ENCODE measurements around the gene PKNOX1.
"Not testable (repeated sequence)": the region's sequence is repeated elsewhere in the genome, so short reads cannot be mapped to it uniquely, and the experiment has no call there.

DNA sequence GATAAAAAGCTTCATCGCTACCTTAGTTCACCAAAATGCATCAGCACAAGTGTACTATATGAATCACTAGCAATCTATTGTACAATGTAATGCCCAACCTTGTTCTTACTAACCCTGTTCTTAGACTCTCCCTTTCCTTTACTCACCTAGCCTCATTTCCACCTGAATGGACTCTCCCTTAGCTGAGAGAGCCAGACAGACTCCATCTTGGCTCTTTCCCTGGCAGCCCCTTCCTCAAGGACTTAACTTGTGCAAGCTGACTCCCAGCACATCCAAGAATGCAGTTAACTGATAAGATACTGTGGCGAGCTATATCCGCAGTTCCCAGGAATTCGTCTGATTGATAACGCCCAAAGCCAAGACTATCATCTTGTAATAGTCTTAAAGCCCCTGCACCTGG, 38.0 kb upstream of the PKNOX1 start:
- not testable (repeated sequence) for TF ChIP-seq EZH2 (IDR thresholded peaks at IDR 0.05); EZH2phosphoT487 (IDR thresholded peaks at IDR 0.05; ENCODE audit: borderline replicate concordance); POLR2A (IDR thresholded peaks at IDR 0.05; ENCODE audit: borderline replicate concordance, extremely low read depth, insufficient read depth, insufficient read length); SIN3A (IDR thresholded peaks at IDR 0.05; ENCODE audit: low read depth)
- TF ChIP-seq, protein P1, sequence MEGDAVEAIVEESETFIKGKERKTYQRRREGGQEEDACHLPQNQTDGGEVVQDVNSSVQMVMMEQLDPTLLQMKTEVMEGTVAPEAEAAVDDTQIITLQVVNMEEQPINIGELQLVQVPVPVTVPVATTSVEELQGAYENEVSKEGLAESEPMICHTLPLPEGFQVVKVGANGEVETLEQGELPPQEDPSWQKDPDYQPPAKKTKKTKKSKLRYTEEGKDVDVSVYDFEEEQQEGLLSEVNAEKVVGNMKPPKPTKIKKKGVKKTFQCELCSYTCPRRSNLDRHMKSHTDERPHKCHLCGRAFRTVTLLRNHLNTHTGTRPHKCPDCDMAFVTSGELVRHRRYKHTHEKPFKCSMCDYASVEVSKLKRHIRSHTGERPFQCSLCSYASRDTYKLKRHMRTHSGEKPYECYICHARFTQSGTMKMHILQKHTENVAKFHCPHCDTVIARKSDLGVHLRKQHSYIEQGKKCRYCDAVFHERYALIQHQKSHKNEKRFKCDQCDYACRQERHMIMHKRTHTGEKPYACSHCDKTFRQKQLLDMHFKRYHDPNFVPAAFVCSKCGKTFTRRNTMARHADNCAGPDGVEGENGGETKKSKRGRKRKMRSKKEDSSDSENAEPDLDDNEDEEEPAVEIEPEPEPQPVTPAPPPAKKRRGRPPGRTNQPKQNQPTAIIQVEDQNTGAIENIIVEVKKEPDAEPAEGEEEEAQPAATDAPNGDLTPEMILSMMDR (IDR thresholded peaks at IDR 0.05 in 2 of 3, conservative IDR thresholded peaks at IDR 0.05 in 1 of 3; ENCODE audit: borderline replicate concordance in 1 of 3, insufficient read depth in 1 of 3, low read depth in 2 of 3, low read length in 2 of 3): not testable (repeated sequence)
- TF ChIP-seq, protein P2, sequence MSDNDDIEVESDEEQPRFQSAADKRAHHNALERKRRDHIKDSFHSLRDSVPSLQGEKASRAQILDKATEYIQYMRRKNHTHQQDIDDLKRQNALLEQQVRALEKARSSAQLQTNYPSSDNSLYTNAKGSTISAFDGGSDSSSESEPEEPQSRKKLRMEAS (IDR thresholded peaks at IDR 0.05): not testable (repeated sequence)

Data from HCT116 (cell line).